Colonic mucosa (tissue), 4 donors: ENCODE measurements around the gene MCF2L. TPM values are rescaled to one million over a fixed set of nuclear protein-coding genes. Genes with fewer than 3 reads are reported as not detected.

Source experiments
- DNase-seq: peaks from one replicate; pipeline ENCODE4 v3.0.0-alpha.2; 2020
- H3K27ac ChIP-seq: fragments of 200-600 bp; one replicate; pipeline ENCODE4 v1.8.0; 2021
- H3K27me3 ChIP-seq: fragments of 200-600 bp; one replicate; pipeline ENCODE4 v1.8.0; 2021
- H3K36me3 ChIP-seq: fragments of 200-600 bp; one replicate; pipeline ENCODE4 v1.8.0; 2021
- H3K4me1 ChIP-seq: fragments of 200-600 bp; one replicate; pipeline ENCODE4 v1.8.0; 2021; ENCODE audit warnings: mild to moderate bottlenecking
- H3K4me3 ChIP-seq: fragments of 200-600 bp; one replicate; pipeline ENCODE4 v1.8.0; 2021
- H3K9ac ChIP-seq, 2 donors: one replicate each; pipeline ENCODE4 v1.7.0; 2013; ENCODE audit warnings: control low read depth in 2 of 2, low read depth in 2 of 2, low read length in 2 of 2
- H3K9me3 ChIP-seq: fragments of 200-600 bp; one replicate; pipeline ENCODE4 v1.8.0; 2021
- intact Hi-C: fragments of 100-400 bp; cut with DNase I; formaldehyde crosslinking; loops from one replicate; pipeline ENCODE4 v1.14.1; 2022
- total RNA-seq, 2 donors: library from RNA; stranded (reverse); fragmentation: NEBNext Ultra II Directional in 1 of 2; extraction: Animal tissue kit (Norgen Biotek cat#: 25700) in 1 of 2; gene quantifications; one replicate each; pipeline ENCODE4 v1.2.1, GENCODE V29; 2021
- TF ChIP-seq, protein P1 (sequence below): fragments of 200-600 bp; IDR thresholded peaks from one replicate; pipeline ENCODE4 v1.8.0; 2022; ENCODE audit warnings: antibody characterized with exemption, mild to moderate bottlenecking
- donor health status: healthy.
- donor health status: DM: no; HTN: no; CAD: no.
- donor health status: DM: no; HTN: no; CAD: no.

The MCF2L gene
- total RNA-seq, 2 donors from 2014 or later = 45.0 to 88.3 TPM

DNA sequence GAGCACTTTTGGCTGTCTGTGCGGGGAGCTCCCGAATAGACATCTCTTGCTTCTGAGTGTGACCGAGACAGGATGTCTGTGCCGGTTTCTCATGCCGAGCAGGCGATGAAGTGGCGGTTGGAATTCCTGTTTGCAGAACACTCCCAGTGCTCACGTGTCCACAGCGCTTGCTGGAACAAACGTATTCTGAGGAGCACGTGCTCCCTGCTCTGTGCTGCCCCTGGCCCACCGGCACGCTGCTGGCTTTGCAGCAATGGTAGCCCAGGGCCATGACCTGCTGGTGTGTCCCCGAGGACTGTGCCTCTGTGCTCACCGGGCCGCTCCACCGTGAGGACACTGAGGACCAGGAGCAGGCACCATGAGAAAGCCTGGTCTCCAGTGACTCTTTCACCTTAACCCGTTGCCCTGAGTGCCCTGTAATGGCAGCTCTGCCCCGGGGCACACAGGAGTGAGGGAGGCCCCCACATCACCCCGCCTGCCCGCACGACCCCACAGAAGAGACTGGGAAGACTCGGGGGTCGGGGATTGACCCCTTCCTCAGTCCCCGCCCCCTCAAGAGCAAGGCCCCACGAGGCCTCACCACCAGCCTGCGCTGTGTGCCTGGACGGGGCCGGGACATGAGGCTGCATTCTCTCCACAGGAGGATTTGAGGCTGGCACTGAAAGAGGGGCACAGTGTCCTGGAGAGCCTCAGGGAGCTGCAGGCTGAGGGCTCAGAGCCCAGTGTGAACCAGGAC lies 96.6 kb downstream of the MCF2L start:
- intact Hi-C loops = no loop called here
- Histone ChIP-seq H3K27ac (no peak overlapping the region), H3K4me3 (no peak overlapping the region), H3K9ac (no peak overlapping the region), H3K36me3 (no peaks in the 10 kb centered on the region), H3K27me3 (no peaks in the 10 kb centered on the region), H3K9me3 (no peaks in the 10 kb centered on the region), H3K4me1 (no peaks in the 10 kb centered on the region)
- DNase-seq = no peak
- TF ChIP-seq, protein P1, sequence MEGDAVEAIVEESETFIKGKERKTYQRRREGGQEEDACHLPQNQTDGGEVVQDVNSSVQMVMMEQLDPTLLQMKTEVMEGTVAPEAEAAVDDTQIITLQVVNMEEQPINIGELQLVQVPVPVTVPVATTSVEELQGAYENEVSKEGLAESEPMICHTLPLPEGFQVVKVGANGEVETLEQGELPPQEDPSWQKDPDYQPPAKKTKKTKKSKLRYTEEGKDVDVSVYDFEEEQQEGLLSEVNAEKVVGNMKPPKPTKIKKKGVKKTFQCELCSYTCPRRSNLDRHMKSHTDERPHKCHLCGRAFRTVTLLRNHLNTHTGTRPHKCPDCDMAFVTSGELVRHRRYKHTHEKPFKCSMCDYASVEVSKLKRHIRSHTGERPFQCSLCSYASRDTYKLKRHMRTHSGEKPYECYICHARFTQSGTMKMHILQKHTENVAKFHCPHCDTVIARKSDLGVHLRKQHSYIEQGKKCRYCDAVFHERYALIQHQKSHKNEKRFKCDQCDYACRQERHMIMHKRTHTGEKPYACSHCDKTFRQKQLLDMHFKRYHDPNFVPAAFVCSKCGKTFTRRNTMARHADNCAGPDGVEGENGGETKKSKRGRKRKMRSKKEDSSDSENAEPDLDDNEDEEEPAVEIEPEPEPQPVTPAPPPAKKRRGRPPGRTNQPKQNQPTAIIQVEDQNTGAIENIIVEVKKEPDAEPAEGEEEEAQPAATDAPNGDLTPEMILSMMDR = no peak

DNA sequence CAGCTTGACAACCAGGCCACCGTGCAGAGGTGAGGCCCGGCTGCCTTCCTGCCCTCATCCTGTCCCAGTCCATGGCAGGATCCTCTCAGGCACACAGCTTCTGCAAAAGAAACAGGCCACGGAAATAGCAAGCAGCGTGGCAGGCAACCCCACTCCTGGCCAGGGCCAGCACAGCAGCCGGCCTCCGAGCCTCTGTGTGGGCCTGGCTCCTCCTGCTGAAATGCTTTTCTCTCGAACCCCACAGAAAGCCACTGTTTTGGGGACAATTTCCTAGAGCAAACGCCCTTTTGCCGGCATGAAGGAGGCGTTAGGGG lies 97.1 kb downstream of the MCF2L start:
- intact Hi-C loops = no loop called here
- TF ChIP-seq, protein P1 = no peak

DNA sequence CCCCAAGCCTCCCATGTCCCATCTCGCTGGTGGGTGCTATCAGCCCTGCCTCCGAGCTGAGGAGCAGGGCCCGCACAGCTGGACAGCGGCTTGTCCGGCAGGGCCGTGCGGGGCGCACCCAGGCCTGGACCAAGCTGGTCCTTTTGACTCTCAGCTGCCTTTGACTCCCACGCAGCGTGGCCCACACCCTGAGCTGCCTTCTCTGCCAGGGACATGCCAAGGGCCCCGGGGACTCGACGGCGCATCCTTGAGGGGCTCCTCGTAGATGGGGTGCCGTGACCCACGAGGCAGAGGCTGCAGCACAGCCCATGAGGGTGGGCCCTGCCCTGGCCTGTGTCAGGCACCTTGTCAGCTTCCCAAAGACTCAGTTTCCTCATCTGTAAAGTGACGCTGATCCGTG lies 97.7 kb downstream of the MCF2L start:
- no peak for DNase-seq
- Histone ChIP-seq H3K4me1 (no peaks in the 10 kb centered on the region), H3K4me3 (no peak overlapping the region), H3K9me3 (no peaks in the 10 kb centered on the region), H3K36me3 (no peaks in the 10 kb centered on the region), H3K27ac (no peak overlapping the region), H3K9ac (no peak overlapping the region), H3K27me3 (no peaks in the 10 kb centered on the region)
- intact Hi-C loops = no loop called here
- TF ChIP-seq, protein P1 = no peak

More for the DNA sequence above, 97.1 kb downstream of the MCF2L start:
- Histone ChIP-seq H3K9me3 (no peaks in the 10 kb centered on the region), H3K27ac (no peak overlapping the region), H3K27me3 (no peaks in the 10 kb centered on the region), H3K4me1 (no peaks in the 10 kb centered on the region), H3K4me3 (no peak overlapping the region), H3K36me3 (no peaks in the 10 kb centered on the region), H3K9ac (no peak overlapping the region)
- no peak for DNase-seq

DNA sequence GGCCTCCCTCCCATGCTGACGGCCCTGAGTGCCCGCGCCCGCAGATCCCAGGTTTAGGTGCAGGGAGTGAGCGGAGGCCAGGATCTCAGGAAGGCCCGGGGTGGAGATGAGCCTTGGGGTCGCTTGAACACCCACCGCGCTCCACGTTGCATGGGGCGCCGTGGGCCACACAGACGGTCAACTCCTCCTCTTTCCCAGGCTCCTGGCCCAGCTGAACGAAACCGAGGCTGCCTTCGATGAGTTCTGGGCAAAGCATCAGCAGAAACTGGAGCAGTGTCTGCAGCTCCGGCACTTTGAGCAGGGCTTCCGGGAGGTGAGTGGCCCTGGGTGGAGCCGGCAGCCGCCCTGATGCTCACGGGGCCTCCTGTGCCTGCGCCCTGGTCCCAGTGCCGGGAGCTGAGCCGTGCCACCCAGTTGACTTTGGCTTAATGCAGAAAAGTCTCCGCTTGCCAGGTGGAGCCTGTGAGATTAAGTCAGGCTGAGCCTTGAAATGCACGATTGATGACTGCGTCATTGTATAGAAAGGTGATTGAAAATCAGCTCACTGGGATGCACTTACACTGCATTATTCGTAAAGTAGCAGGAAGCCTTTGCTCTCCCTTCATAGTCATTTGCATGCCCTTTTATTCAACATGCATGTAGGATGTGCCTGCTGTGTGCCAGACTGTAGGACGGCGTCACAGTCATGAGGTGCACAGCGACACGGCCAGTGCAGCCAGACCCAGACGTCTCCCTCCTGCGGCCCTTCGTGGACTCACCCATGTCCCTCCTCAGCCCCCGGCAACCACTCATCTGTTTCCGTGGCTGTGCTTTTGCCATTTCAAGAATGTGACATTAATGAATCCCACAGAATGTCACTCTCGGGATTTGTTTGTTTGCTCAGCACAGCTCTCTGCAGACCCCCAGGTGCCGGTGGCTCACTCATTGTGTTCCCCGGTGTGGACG lies 101.1 kb downstream of the MCF2L start:
- TF ChIP-seq, protein P1 = no peak
- H3K4me3 ChIP-seq = no peak overlapping the region
- H3K9ac ChIP-seq = no peak overlapping the region
- H3K9me3 ChIP-seq = no peaks in the 10 kb centered on the region
- intact Hi-C loops = no loop called here
- no peaks in the 10 kb centered on the region for H3K27me3 ChIP-seq
- no peak for DNase-seq
- H3K27ac ChIP-seq = no peak overlapping the region
- H3K36me3 ChIP-seq = no peaks in the 10 kb centered on the region
- H3K4me1 ChIP-seq = no peaks in the 10 kb centered on the region

DNA sequence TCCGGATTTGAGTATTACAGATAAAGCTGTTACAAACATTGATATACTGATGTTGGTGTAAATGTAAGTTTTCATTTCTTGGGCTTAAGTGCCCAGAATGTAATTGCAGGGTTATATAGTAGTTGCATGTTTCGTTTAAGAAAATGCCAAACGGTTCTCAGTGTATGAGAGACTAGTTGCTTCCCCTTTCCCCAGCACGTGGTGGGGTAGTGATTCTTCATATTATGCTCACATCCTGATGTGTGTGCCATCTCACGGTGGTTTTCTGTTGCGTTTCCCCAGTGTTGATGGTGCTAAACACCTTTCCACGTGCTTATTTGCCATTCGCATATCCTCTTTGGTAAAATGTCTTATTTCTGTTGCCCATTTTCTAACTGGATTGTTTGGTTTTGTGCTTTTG lies 101.8 kb downstream of the MCF2L start:
- Histone ChIP-seq H3K27me3 (no peaks in the 10 kb centered on the region), H3K27ac (no peak overlapping the region), H3K9ac (no peak overlapping the region), H3K36me3 (no peaks in the 10 kb centered on the region), H3K4me1 (no peaks in the 10 kb centered on the region), H3K4me3 (no peak overlapping the region), H3K9me3 (no peaks in the 10 kb centered on the region)
- intact Hi-C loops = no loop called here
- DNase-seq = no peak
- TF ChIP-seq, protein P1 = no peak
